AG10803 (cell line): ENCODE measurements around the gene HOXD11.
A peak's percentile ranks its signal among the peaks of the same experiment; 100 is the strongest.

Experiments
- DNase-seq: peaks from one replicate; pipeline ENCODE4 v3.0.0; 2010; ENCODE audit warnings: low read depth
- H3K4me3 ChIP-seq: 2 replicates; pipeline ENCODE4 v1.5.1; 2011; ENCODE audit warnings: mild to moderate bottlenecking, low read length, control low read depth
- TF ChIP-seq, protein P1 (sequence below): conservative IDR thresholded peaks from 2 replicates; pipeline ENCODE4 v1.5.1; 2011; ENCODE audit warnings: mild to moderate bottlenecking, low read length, control low read depth, inconsistent platforms

HOXD11 gene

DNA sequence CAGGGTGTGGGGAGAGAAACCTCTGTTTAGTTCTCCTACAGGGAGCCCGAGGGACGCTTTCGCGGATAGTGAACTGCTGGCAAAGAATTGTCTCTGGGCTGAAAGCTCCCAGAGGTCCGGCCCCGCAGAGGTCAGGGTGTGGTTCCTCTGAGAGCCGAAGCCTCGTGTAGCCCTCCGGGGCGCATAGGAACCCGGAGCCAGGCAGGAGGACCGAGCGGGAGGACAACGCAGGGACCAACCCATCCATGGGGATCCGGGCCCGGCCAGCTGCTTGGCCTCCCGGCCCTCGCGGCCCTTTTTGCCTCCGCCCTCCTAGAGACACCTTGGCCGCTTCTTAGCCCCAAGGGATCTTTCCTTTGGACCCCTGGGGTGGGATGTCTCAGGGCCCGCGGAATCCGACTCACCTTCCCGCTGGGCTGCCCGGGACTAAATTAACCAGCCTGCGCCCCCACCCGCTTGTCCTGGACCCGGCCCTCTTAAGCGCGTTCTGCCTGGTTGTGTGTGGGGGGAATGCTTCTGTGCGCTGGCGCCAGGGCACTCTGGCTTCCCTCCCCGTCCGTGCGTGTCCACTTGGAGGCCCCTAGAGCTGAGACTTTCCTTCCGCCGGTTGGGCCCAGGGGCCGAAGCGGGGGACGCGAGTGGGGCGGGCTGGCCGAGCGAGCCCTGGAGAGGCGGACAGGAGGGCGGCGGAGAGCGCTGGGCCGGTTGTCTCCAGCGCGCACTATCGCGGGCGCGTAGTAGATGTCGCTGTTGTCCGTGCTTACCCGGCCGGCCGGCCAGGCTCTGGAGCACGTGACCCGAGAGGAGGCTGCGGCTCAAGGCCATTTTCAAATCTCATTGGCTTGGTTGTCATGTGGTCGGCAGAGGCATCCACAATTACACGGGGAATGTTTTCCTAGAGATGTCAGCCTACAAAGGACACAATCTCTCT is 9.1 kb downstream of the HOXD11 start, which contains the start of gene HOXD10:
Gene HOXD10, plus strand, starts transcription at position 896 of the 931 bp plus-strand sequence. CDS start 56 bp downstream, outside the sequence.
- TF ChIP-seq, protein P1, sequence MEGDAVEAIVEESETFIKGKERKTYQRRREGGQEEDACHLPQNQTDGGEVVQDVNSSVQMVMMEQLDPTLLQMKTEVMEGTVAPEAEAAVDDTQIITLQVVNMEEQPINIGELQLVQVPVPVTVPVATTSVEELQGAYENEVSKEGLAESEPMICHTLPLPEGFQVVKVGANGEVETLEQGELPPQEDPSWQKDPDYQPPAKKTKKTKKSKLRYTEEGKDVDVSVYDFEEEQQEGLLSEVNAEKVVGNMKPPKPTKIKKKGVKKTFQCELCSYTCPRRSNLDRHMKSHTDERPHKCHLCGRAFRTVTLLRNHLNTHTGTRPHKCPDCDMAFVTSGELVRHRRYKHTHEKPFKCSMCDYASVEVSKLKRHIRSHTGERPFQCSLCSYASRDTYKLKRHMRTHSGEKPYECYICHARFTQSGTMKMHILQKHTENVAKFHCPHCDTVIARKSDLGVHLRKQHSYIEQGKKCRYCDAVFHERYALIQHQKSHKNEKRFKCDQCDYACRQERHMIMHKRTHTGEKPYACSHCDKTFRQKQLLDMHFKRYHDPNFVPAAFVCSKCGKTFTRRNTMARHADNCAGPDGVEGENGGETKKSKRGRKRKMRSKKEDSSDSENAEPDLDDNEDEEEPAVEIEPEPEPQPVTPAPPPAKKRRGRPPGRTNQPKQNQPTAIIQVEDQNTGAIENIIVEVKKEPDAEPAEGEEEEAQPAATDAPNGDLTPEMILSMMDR, result peak; percentile 45
- peak; percentile 74 for DNase-seq
- H3K4me3 ChIP-seq, result peak within 1 kb of the TSS; percentile 30

DNA sequence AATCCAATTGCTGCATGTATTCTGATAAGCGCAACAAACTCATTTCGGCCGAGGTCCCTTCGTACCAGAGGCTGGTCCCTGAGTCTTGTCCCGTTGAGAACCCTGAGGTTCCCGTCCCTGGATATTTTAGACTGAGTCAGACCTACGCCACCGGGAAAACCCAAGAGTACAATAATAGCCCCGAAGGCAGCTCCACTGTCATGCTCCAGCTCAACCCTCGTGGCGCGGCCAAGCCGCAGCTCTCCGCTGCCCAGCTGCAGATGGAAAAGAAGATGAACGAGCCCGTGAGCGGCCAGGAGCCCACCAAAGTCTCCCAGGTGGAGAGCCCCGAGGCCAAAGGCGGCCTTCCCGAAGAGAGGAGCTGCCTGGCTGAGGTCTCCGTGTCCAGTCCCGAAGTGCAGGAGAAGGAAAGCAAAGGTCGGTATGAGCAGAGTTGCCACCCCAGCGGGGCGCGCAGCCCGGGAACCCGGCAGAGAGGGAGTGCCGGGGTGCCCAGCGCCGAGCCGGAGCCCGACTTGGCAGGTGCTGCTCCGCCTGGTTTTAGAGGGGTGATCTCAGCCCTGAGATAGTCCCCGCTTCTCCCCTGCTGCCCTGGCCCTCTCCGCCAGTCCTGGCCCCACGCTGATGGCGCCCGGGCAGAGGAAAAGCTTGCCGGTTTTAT is 10.2 kb downstream of the HOXD11 start:
- TF ChIP-seq, protein P1, result no peak
- DNase-seq, result no peak
- peak overlapping the region; percentile 30 for H3K4me3 ChIP-seq

DNA sequence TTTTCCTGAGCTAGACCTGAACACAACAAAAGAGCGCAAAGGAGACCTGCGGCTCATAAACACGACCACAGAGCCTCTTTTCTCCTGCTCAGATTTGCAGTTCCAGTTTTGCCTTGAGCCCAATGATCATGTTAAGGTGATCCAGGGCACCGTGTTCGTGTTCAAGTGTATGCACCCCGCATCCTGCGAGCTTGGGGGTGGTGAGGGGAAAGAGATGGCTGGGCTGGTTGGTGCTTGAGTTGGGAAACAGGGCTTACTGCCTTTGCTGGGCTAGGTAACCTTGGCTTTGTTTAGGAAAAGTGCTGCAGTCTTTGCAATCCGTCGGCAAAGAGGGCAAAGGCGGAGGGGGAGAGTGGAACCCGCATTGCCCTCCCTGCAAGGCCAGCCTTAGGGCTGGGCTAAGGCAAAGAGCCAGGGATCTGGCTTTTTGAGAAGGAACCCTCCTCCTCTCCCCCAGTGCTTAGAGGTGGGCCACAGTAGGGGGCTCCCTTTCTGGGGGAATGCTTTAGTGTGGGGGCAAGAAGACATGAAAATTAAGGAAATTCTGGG is 10.8 kb downstream of the HOXD11 start:
- peak overlapping the region; percentile 30 for H3K4me3 ChIP-seq
- TF ChIP-seq, protein P1, result no peak
- no peak for DNase-seq

DNA sequence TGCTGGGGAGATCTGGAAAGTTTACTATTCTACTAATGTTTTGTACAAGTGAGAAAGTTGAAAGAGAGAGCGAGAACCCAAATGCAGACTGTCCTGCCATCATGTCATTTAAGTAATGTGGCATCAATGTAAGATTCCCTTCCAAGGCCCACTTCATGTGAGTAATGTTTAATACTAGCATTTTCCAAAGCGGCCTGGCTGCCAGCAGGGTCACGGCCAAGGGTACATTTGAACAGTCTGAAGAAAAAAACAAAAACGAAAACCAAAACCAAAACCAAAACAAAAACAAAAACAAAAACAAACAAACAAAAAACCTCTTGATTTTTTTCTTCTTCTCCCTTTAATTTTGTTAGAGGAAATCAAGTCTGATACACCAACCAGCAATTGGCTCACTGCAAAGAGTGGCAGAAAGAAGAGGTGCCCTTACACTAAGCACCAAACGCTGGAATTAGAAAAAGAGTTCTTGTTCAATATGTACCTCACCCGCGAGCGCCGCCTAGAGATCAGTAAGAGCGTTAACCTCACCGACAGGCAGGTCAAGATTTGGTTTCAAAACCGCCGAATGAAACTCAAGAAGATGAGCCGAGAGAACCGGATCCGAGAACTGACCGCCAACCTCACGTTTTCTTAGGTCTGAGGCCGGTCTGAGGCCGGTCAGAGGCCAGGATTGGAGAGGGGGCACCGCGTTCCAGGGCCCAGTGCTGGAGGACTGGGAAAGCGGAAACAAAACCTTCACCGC is 11.7 kb downstream of the HOXD11 start:
- H3K4me3 ChIP-seq, result no peak overlapping the region
- DNase-seq, result peak; percentile 18
- TF ChIP-seq, protein P1, result peak; percentile 45

DNA sequence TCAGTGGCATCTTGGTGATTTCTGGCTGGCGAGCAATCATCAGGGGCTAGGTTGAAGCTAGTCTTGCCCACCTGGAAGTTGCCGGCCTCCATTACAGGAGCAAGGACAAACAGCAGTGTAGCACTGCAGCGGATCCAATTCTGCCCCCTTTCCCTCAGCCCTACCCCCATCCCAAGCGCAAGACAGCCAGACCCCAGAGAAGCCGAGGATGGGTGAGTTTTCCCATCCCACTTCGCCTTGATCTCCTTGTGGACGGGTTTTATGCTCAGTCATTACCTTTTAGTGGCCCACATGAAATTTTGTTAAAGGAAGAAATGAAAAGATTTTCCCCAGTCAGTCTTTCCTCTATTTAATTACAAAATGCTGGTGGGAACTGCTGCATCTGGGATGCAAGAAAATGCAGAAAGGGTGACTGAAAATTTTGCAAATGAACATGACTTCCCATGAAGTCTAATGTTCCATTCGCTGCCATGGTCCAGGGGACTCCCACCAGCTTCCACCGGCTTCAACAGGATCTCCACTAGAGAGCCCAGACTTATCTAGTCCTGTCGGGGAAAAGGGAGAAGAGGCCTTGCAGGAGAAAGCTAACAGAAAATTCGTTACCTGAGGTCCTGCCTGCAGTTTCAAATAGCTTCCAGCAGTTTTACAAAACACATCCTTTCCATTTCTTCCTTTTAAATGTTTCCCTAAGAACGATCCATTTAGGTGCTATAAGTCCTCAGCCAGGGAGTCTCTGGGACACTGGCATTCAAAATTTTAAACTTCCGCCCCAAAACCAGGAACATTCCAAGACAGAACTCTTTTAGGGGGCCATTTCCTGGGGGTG is 13.5 kb downstream of the HOXD11 start:
- DNase-seq, result no peak
- TF ChIP-seq, protein P1, result peak; percentile 7; the same call in 1 of the 2 replicates

More for the DNA sequence above, 13.5 kb downstream of the HOXD11 start:
- no peak overlapping the region for H3K4me3 ChIP-seq
